Muscle layer of colon (tissue), 2 donors: Measurements from ENCODE around the gene ADARB1.

Experiments used
- H3K27ac ChIP-seq: one replicate; pipeline ENCODE4 v1.7.0; 2013; ENCODE audit warnings: low read depth, mild to moderate bottlenecking, low read length, moderate library complexity
- H3K27me3 ChIP-seq, 2 donors: one replicate each; pipeline ENCODE4 v1.7.0; 2013; ENCODE audit warnings: low read length in 2 of 2, mild to moderate bottlenecking in 2 of 2; ENCODE audit not compliant: insufficient read depth in 2 of 2, control insufficient read depth in 1 of 2
- H3K36me3 ChIP-seq: one replicate; pipeline ENCODE4 v1.7.0; 2013; ENCODE audit warnings: mild to moderate bottlenecking, low read length; ENCODE audit not compliant: insufficient read depth
- H3K4me1 ChIP-seq: one replicate; pipeline ENCODE4 v1.7.0; 2013; ENCODE audit warnings: mild to moderate bottlenecking, low read length; ENCODE audit not compliant: insufficient read depth
- H3K4me3 ChIP-seq, 2 donors: one replicate each; pipeline ENCODE4 v1.7.0; 2013; ENCODE audit warnings: low read length in 2 of 2, low read depth in 1 of 2, mild to moderate bottlenecking in 1 of 2, moderate library complexity in 1 of 2
- H3K9ac ChIP-seq: one replicate; pipeline ENCODE4 v1.7.0; 2013; ENCODE audit warnings: low read length
- H3K9me3 ChIP-seq: one replicate; pipeline ENCODE4 v1.7.0; 2013; ENCODE audit warnings: mild to moderate bottlenecking, low read length
- donor health status: abdominal sarcoma.
- donor health status: Adenocarcinoma of cecum.

The ADARB1 gene

DNA sequence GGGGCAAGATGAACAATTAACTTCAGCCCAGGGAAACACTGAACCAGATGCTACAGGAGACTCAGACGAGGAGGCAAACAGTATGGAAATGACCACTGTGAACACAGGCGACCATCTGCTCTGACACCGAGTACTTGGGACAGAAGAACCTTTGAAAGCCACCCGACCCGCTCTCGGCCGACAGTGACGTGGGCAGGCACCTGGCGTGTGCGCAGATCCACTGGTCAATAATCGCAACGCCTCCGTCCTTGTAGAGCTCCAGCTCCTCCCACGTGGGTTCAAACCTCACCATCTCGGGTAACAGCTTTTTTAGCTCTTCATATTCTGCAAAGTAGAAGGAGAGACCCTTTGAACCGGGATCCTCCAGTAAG is 193.0 kb downstream of the ADARB1 start:
- H3K36me3 ChIP-seq, result peaks cover 67% of the 10 kb centered on the region
- no peak overlapping the region for H3K9ac ChIP-seq
- H3K9me3 ChIP-seq, result no peaks in the 10 kb centered on the region
- no peaks in the 10 kb centered on the region for H3K4me1 ChIP-seq
- no peak overlapping the region for H3K27ac ChIP-seq
- no peak overlapping the region for H3K4me3 ChIP-seq
- H3K27me3 ChIP-seq, result no peaks in the 10 kb centered on the region

DNA sequence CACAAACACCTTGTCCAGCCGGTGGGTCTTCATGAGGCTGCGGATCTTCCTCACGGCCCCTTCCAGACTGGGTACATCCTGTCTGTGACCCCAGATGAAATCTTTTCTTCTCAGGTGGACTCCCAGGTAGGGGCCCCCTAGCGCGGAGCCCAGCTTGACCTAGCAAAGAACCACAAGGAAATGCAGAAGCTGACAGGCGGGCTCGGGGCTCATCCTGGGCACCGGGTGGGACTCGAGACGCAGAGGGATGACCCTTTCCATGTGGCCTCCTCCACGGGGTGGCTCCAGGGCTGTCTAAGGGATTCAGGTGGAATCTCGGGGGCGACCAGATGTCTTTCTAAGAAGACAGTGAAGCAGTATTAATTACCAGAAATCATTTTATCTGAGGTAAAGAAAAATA is 195.5 kb downstream of the ADARB1 start:
- Histone ChIP-seq H3K36me3 (peaks cover 54% of the 10 kb centered on the region), H3K4me1 (no peaks in the 10 kb centered on the region), H3K27ac (no peak overlapping the region), H3K9ac (no peak overlapping the region), H3K4me3 (no peak overlapping the region), H3K9me3 (no peaks in the 10 kb centered on the region), H3K27me3 (no peaks in the 10 kb centered on the region)

DNA sequence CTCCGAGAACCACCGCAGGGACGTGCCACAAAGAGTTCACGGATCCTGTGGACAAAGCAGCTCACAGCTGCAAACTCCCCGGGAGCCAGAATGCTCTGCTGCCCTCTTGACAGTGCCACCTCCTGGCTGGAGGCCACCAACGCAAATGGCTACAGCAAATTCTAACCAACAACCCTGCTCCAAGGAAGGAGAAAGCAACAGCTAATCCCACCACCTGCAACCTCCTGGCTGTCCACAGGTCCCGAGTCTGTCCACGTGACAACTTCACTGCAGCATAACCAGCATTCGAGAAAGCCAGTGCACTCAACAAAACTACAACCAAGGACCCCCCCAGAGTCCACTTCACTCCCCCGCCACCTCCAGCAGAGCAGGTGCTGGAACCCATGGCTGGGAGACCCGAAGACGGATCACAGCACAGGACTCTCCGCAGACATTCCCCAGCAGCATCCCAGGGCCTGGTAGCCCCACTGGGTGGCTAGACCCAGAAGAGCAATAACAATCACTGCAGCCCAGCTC is 196.0 kb downstream of the ADARB1 start:
- Histone ChIP-seq H3K9ac (no peak overlapping the region), H3K27me3 (no peaks in the 10 kb centered on the region), H3K4me3 (no peak overlapping the region), H3K4me1 (no peaks in the 10 kb centered on the region), H3K36me3 (peaks cover 55% of the 10 kb centered on the region), H3K27ac (no peak overlapping the region), H3K9me3 (no peaks in the 10 kb centered on the region)
